Amygdala (tissue), 56 donors: Measurements from ENCODE around the gene PCDH1.

Source experiments
- DNase-seq, 56 donors: peaks; one replicate each; lab custom pipeline; 2025; lab: John Stamatoyannopoulos, UW

PCDH1 gene

GRCh38 chr5:141857226-141857625 is 21.0 kb downstream of the PCDH1 start:
- no peak for DNase-seq

- no peak for DNase-seq
Observed at GRCh38 chr5:141856037-141856790, 22.0 kb downstream of the PCDH1 start.

DNA sequence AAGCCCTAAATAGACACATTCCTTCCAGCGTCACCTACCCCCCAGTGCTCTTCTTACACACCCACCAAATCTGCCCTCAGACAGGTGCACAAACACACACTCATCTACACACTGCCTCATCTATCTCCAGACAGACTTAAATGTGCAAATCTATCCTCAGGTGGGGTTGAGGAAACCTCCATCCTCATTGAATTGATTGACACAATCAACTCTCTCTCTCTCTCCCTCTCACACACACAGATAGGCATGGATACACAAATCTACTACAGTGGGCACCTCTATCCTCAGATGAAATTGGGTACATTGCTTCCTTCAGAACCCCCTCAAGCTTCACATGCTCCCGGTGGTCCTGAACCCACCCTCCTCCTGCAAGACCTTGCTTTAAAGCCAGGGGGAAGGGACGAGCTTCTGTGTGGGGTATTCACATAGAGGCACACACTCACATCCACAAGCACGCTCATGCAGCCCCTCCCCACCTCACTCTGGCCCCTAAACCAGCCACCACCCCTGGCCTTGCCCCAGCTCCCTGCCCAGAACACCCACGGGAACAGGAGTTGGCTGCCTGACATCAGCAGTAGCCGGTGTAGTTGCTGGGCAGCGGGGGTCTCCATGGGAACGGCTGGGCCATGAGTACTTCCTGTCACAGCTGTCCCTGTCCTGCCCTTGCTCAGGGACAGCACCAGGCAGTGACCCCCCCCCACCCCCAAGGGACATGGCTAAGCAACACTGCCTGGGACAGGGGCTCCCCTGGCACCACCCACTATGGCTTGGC is 22.8 kb downstream of the PCDH1 start:
- peak in 39 of 56 donors; percentile 18 to 85 (median 58) for DNase-seq

DNA sequence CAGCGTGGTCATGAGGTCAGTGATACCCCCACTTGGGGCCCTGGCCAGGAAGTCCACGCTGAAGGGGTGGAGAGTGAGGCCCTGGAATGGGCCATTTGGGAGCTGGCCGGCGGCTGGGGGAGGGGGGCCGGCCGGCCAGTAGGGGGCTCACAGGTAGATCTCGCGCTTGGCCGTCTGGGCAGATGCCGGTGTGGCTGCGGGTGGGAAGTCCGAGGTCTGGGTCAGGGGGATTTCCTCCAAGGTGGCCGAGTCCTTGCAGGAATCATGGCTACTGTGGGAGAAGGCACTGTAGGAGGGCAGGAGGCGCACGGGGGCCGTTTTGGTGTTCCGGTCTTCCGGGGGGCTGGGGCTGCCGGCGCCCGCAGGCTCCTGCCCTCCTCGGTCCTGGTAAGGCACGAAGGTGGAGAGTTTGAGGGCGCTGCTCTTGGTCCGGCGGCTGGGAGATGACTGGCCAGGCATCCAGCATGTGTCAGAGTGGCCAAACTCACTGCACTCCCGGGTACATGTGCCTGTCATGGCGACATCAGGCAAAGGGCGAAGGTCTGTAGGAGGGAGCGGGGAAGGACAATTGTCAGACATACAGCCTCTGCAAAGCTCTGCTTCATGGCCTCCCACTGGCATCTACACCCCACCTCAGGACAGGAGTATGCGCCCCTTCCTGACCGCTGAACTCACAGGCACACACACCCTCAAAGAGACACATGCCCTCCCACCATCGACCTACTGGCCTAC is 24.1 kb downstream of the PCDH1 start:
- no peak for DNase-seq

GRCh38 chr5:141852448-141852847 is 25.8 kb downstream of the PCDH1 start:
- DNase-seq: no peak

DNA sequence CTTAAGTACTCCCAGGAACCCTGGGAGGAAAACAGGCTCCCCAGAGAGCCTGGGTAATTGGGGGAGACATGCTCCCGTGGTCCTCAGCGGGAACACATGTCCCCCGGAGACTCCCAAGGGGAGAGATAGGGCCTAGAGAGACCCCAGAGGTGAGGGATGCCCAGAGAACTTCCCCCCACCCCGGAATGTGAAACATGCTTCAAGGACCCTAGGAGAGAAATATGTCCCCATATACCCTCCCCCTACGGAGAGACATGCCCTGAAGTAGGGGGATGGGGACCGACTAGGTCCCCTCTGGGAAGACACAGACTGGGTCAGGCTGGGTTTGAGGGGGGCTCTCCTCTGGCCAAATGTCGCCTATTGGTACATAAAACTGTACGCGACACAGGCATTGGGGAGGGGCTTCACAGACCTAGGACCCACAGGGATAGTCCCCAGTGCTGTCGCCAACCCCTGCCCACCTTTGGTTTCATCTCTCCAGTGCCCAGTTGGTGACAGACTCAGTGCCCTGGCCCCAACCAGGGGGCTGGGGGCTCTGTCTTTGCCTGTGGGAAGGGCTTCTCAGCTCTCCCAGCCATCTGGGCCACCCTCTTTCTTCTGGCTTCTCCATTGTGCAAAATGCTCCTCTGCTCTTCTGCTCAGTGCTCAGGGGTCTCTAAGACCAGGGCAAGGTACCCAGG is 26.9 kb downstream of the PCDH1 start:
- DNase-seq: no peak

DNA sequence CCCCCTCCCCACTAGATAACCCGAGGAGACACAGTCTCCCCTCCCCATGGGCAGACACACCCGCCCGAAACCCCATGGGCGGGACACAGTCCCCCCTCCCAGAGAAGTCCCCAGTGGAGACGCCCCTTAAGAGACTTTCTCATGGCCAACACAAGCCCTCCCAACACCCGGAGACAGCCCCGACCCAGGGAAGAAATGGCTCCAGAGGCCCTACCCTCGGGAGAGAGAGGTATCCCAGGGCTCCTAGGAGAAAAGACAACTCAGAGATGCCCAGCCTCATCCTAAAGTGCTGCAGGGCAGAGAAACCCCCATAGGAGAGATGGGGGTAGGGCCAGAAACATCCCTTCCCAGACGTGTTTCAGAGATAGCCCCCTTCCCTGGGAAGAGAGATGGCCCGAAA is 27.4 kb downstream of the PCDH1 start:
- DNase-seq: no peak

DNA sequence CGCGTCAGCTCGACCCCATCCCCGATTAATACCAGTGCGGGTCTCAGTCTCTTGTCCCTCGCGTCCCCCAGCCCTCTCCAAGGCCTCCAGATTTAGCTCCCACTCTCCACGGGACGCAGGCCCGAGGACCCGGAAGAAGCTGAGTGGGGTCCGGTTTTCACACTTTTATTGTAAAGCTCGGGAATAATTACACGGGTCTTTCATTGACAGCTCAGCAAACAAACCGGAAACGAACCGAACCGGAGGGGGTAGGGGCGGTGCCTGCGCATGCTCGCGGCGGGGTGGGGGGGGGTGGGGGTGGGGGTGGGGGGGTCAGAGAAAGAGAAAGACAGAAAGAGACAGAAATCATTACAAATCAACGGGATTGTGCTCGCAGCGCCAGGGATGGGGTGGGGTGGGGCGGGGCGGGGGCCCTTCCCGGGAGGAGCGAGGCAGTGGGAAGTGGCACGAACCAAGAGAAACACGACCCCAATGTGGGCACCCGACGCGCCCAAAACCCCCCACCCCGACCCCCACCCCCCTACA is 27.9 kb downstream of the PCDH1 start:
- DNase-seq: peak in 38 of 56 donors; percentile 30 to 80 (median 61)

- peak in 55 of 56 donors; percentile 53 to 90 (median 79) for DNase-seq
Observed at GRCh38 chr5:141849415-141850243, 28.6 kb downstream of the PCDH1 start.

GRCh38 chr5:141848744-141849414 is 29.3 kb downstream of the PCDH1 start:
- DNase-seq: peak in 5 of 56 donors; percentile 18 to 60 (median 41)

- peak in 53 of 56 donors; percentile 15 to 90 (median 76) for DNase-seq
Observed at GRCh38 chr5:141846031-141846430, 32.2 kb downstream of the PCDH1 start.

- peak in 3 of 56 donors; percentile 17 to 50 (median 29) for DNase-seq
Observed at GRCh38 chr5:141845371-141845851, 32.8 kb downstream of the PCDH1 start.

- no peak for DNase-seq
Observed at GRCh38 chr5:141844414-141845097, 33.7 kb downstream of the PCDH1 start.

- no peak for DNase-seq
Observed at GRCh38 chr5:141843156-141843927, 34.9 kb downstream of the PCDH1 start.

- peak in 6 of 56 donors; percentile 13 to 58 (median 22) for DNase-seq
Observed at GRCh38 chr5:141841378-141842180, 36.6 kb downstream of the PCDH1 start.

DNA sequence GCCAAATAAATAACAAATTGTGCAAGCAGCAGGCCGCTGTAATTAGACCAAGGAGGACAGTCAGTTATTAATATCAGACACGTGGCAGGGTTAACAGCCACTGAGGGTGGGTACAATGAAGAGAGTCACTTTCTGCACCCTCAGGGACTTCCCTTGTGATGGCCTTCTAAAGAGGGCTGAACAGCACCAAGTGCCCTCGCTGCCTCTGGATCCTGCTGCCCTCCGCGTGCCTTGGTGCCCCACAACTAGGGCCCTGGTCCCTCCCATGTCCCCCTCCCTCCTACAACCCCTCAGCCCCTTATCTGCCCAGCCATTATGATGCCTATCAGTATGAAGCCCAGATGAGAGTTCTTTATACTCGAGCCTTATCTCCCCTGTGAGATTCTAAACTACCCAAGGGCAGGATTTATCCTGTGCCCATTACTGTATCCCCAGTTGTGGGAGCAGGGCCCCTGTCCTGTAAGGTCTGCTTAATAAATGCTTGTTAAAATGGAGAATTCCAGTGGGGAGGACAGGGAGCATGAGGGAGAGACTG is 37.3 kb downstream of the PCDH1 start:
- DNase-seq: no peak
